H1 (cell line): Measurements from ENCODE around the gene DPYD. TPM values are rescaled to one million over a fixed set of nuclear protein-coding genes. Genes with fewer than 3 reads are reported as not detected.

Experiments used
- CTCF ChIA-PET: fragments of 300-600 bp; sonication (Branson Sonifier 250); formaldehyde crosslinking; loops from one replicate; lab custom pipeline; 2021; ENCODE audit not compliant: partially characterized antibody; lab: Charles Lee
- POLR2A ChIA-PET: fragments of 300-600 bp; sonication (Branson Sonifier 250); formaldehyde crosslinking; loops from one replicate; lab custom pipeline; 2021; ENCODE audit warnings: inconsistent platforms; ENCODE audit not compliant: partially characterized antibody; lab: Charles Lee
- DNase-seq, 2 experiments: peaks; one replicate each; pipeline versions ENCODE4 v3.0.0 to v3.0.0-alpha.2; 2010 to 2022; ENCODE audit warnings: low spot score in 2 of 2, low read depth in 1 of 2, mixed read lengths in 1 of 2
- FAIRE-seq: peaks from 2 replicates; lab custom pipeline; 2011; peaks lifted over from hg19 to GRCh38; lab: Jason Lieb, UNC
- H2AFZ ChIP-seq: 2 replicates; pipeline ENCODE4 v1.8.1; 2012; ENCODE audit warnings: low read length, inconsistent platforms
- H2AK5ac ChIP-seq: 2 replicates; pipeline ENCODE4 v1.6.1; 2013; ENCODE audit warnings: low read depth, low read length
- H2BK120ac ChIP-seq: replicated peaks from 2 replicates; pipeline ENCODE3; 2013; ENCODE audit warnings: low read depth, low read length, inconsistent platforms
- H2BK12ac ChIP-seq: 2 replicates; pipeline ENCODE4 v1.6.1; 2013; ENCODE audit warnings: low read depth, low read length
- H2BK15ac ChIP-seq: 2 replicates; pipeline ENCODE4 v1.6.1; 2013; ENCODE audit warnings: low read length
- H2BK20ac ChIP-seq: 2 replicates; pipeline ENCODE4 v1.6.1; 2013; ENCODE audit warnings: low read length
- H2BK5ac ChIP-seq: 2 replicates; pipeline ENCODE4 v1.6.1; 2013; ENCODE audit warnings: low read depth, low read length
- H3K14ac ChIP-seq: 2 replicates; pipeline ENCODE4 v1.6.1; 2013; ENCODE audit warnings: inconsistent platforms; ENCODE audit not compliant: insufficient read length
- H3K18ac ChIP-seq: 2 replicates; pipeline ENCODE4 v1.6.1; 2013; ENCODE audit warnings: low read length; ENCODE audit errors: extremely low read depth
- H3K23ac ChIP-seq: 2 replicates; pipeline ENCODE4 v1.6.1; 2013; ENCODE audit warnings: inconsistent platforms; ENCODE audit not compliant: insufficient read length
- H3K23me2 ChIP-seq: 2 replicates; pipeline ENCODE4 v1.6.1; 2013; ENCODE audit warnings: low read depth, low read length
- H3K27ac ChIP-seq: 2 replicates; pipeline ENCODE4 v1.6.1; 2011; ENCODE audit warnings: low read depth, low read length, inconsistent platforms
- H3K27me3 ChIP-seq, 4 experiments: replicated peaks in 1 of 4; 1 replicate in 1 of 4; 2 replicates in 3 of 4; pipeline versions ENCODE4 v1.6.1 to v1.8.1; 2011 to 2013; ENCODE audit warnings: low read length in 3 of 4, mild to moderate bottlenecking in 3 of 4, inconsistent platforms in 2 of 4, mixed read lengths in 2 of 4, moderate library complexity in 1 of 4; ENCODE audit not compliant: control insufficient read depth in 3 of 4, insufficient read depth in 3 of 4; ENCODE audit errors: extremely low read depth in 1 of 4
- H3K36me3 ChIP-seq, 4 experiments: 2 replicates each; pipeline versions ENCODE4 v1.6.1 to v1.8.1; 2011 to 2013; ENCODE audit warnings: mild to moderate bottlenecking in 4 of 4, low read length in 3 of 4, moderate library complexity in 2 of 4, control low read depth in 1 of 4, inconsistent platforms in 1 of 4; ENCODE audit not compliant: insufficient read depth in 4 of 4, control insufficient read depth in 2 of 4
- H3K4ac ChIP-seq: replicated peaks from 2 replicates; pipeline ENCODE3; 2013; ENCODE audit warnings: low read length, low read depth, mixed read lengths, inconsistent platforms; ENCODE audit not compliant: insufficient read length
- H3K4me1 ChIP-seq, 4 experiments: replicated peaks in 1 of 4; 1 replicate in 1 of 4; 2 replicates in 3 of 4; pipeline versions ENCODE4 v1.6.1 to v1.8.1; 2011 to 2013; ENCODE audit warnings: low read length in 3 of 4, inconsistent platforms in 2 of 4, mixed read lengths in 1 of 4; ENCODE audit not compliant: insufficient read depth in 4 of 4, control insufficient read depth in 3 of 4
- H3K4me2 ChIP-seq, 2 experiments: 2 replicates each; pipeline versions ENCODE4 v1.6.1 to v1.8.1; 2011 to 2013; ENCODE audit warnings: low read depth in 2 of 2, low read length in 2 of 2, control low read depth in 1 of 2, inconsistent platforms in 1 of 2, mild to moderate bottlenecking in 1 of 2; ENCODE audit not compliant: insufficient read depth in 1 of 2
- H3K4me3 ChIP-seq, 4 experiments: fragments of 200-600, 300-600 bp in 1 of 4; sonication (generic), shearing (Covaris generic), sonication (Bioruptor Twin) in 1 of 4; 2 replicates each; pipeline versions ENCODE4 v1.5.1 to v1.8.1; 2011 to 2016; ENCODE audit warnings: low read length in 4 of 4, low read depth in 3 of 4, control low read depth in 2 of 4, inconsistent platforms in 2 of 4, mild to moderate bottlenecking in 2 of 4, mixed read lengths in 1 of 4, moderate library complexity in 1 of 4; ENCODE audit not compliant: insufficient read depth in 2 of 4; ENCODE audit errors: extremely low read depth in 1 of 4
- H3K56ac ChIP-seq: replicated peaks from 2 replicates; pipeline ENCODE3; 2013; ENCODE audit warnings: low read depth, mild to moderate bottlenecking, mixed read lengths, low read length, inconsistent platforms; ENCODE audit not compliant: insufficient read length
- H3K79me1 ChIP-seq: 2 replicates; pipeline ENCODE4 v1.6.1; 2013; ENCODE audit warnings: low read depth, low read length, control low read depth
- H3K79me2 ChIP-seq, 2 experiments: 2 replicates each; pipeline versions ENCODE4 v1.6.1 to v1.8.1; 2012 to 2013; ENCODE audit warnings: low read length in 2 of 2, mild to moderate bottlenecking in 2 of 2, inconsistent platforms in 1 of 2; ENCODE audit not compliant: insufficient read depth in 2 of 2, control insufficient read depth in 1 of 2
- H3K9ac ChIP-seq, 4 experiments: replicated peaks in 1 of 4; 1 replicate in 1 of 4; 2 replicates in 3 of 4; pipeline versions ENCODE4 v1.6.1 to v1.8.1; 2011 to 2013; ENCODE audit warnings: low read depth in 3 of 4, low read length in 3 of 4, control low read depth in 2 of 4, mild to moderate bottlenecking in 2 of 4, moderate library complexity in 2 of 4, inconsistent platforms in 1 of 4; ENCODE audit errors: extremely low read depth in 1 of 4
- H3K9me3 ChIP-seq, 2 experiments: 2 replicates each; pipeline versions ENCODE4 v1.6.1 to v1.8.1; 2012 to 2013; ENCODE audit warnings: mild to moderate bottlenecking in 2 of 2, moderate library complexity in 2 of 2, control low read depth in 1 of 2, inconsistent platforms in 1 of 2, low read depth in 1 of 2, low read length in 1 of 2, mixed read lengths in 1 of 2; ENCODE audit not compliant: insufficient read depth in 2 of 2
- H4K20me1 ChIP-seq, 2 experiments: replicated peaks in 1 of 2; 2 replicates each; pipeline versions ENCODE3 to v1.8.1; 2011 to 2013; ENCODE audit warnings: inconsistent platforms in 2 of 2, low read length in 2 of 2, mild to moderate bottlenecking in 1 of 2; ENCODE audit not compliant: insufficient read depth in 2 of 2, control insufficient read depth in 1 of 2
- H4K5ac ChIP-seq: 2 replicates; pipeline ENCODE4 v1.6.1; 2013; ENCODE audit warnings: low read length, low read depth, mixed read lengths, inconsistent platforms; ENCODE audit not compliant: insufficient read length
- H4K8ac ChIP-seq: 2 replicates; pipeline ENCODE4 v1.8.0; 2013; ENCODE audit warnings: mild to moderate bottlenecking, moderate library complexity, low read length, inconsistent platforms; ENCODE audit not compliant: insufficient read depth; ENCODE audit errors: extremely low read depth
- H4K91ac ChIP-seq: replicated peaks from 2 replicates; pipeline ENCODE3; 2013; ENCODE audit warnings: low read length, mixed read lengths, inconsistent platforms; ENCODE audit not compliant: insufficient read length
- ASH2L ChIP-seq: fragments of 200-600, 300-600 bp; sonication (generic); IDR thresholded peaks from one replicate; pipeline ENCODE4 v1.7.1; 2017; ENCODE audit warnings: low read length
- E2F6 ChIP-seq: IDR thresholded peaks from 2 replicates; pipeline ENCODE4 v1.6.1; 2012; ENCODE audit warnings: inconsistent platforms
- EGR1 ChIP-seq: IDR thresholded peaks from 2 replicates; pipeline ENCODE4 v1.6.1; 2011; ENCODE audit warnings: low read depth, low read length, borderline replicate concordance
- FOSL1 ChIP-seq: IDR thresholded peaks from 2 replicates; pipeline ENCODE4 v1.6.1; 2011; ENCODE audit warnings: mild to moderate bottlenecking, low read depth, low read length, moderate library complexity; ENCODE audit not compliant: insufficient read depth
- KDM1A ChIP-seq: fragments of 200-600, 300-600 bp; sonication (generic); IDR thresholded peaks from 2 replicates; pipeline ENCODE4 v1.7.1; 2016; ENCODE audit warnings: mild to moderate bottlenecking, low read length, borderline replicate concordance
- KDM5A ChIP-seq: fragments of 200-600 bp; IDR thresholded peaks from 2 replicates; pipeline ENCODE4 v1.7.1; 2012; ENCODE audit warnings: mild to moderate bottlenecking, low read length, inconsistent platforms, mixed read lengths
- MAFK ChIP-seq: IDR thresholded peaks from 2 replicates; pipeline ENCODE4 v1.6.1; 2012; ENCODE audit warnings: low read depth, mild to moderate bottlenecking, improper control_type of control experiment, low read length
- NANOG ChIP-seq: IDR thresholded peaks from 2 replicates; pipeline ENCODE4 v1.6.1; 2011; ENCODE audit warnings: low read length, low read depth, mild to moderate bottlenecking, inconsistent platforms; ENCODE audit not compliant: insufficient read depth, poor library complexity, severe bottlenecking
- PHF8 ChIP-seq: fragments of 200-600 bp; sonication (generic); conservative IDR thresholded peaks from 2 replicates; pipeline ENCODE4 v1.7.1; 2012; ENCODE audit warnings: low read depth, mild to moderate bottlenecking, inconsistent platforms, low read length, moderate library complexity
- RBBP5 ChIP-seq: IDR thresholded peaks from 2 replicates; pipeline ENCODE4 v1.7.1; 2012; ENCODE audit warnings: low read depth, mild to moderate bottlenecking, inconsistent platforms, low read length, moderate library complexity, borderline replicate concordance
- SIX5 ChIP-seq: IDR thresholded peaks from 2 replicates; pipeline ENCODE4 v1.6.1; 2011; ENCODE audit warnings: mild to moderate bottlenecking, low read depth, low read length
- SP2 ChIP-seq: IDR thresholded peaks from 2 replicates; pipeline ENCODE4 v1.6.1; 2012; ENCODE audit warnings: mild to moderate bottlenecking, low read length, inconsistent platforms
- TCF12 ChIP-seq: IDR thresholded peaks from 2 replicates; pipeline ENCODE4 v1.6.1; 2011; ENCODE audit warnings: low read depth, mild to moderate bottlenecking, low read length
- WGBS, 2 experiments: shearing (Covaris generic) in 1 of 2; methylation state at CpG; one replicate each; pipeline versions ENCODE4 v1.1.6 to v1.1.7; 2013 to 2015; ENCODE audit warnings: low lambda C conversion rate in 2 of 2, mixed read lengths in 2 of 2, inconsistent platforms in 1 of 2, low coverage in 1 of 2, missing lambda C conversion rate in 1 of 2; ENCODE audit not compliant: insufficient replicate concordance in 2 of 2, insufficient coverage in 1 of 2, insufficient read length in 1 of 2; ENCODE audit errors: extremely low coverage in 1 of 2, missing lambda C conversion rate in 1 of 2; 5-methylcytosine and 5-hydroxymethylcytosine counted together
- polyA plus RNA-seq, 7 experiments: library from polyadenylated mRNA; depleted of rRNA in 3 of 7; stranded (reverse) in 5 of 7; unstranded in 2 of 7; fragments of >200 nt in 5 of 7; fragments of 200-250 nt in 2 of 7; gene quantifications; 1 replicate in 5 of 7; 2 replicates in 1 of 7; 4 replicates in 1 of 7; pipeline versions ENCODE4 v1.2.1 to v1.2.3, GENCODE V29; 2011 to 2013; ENCODE audit warnings: missing spikeins in 2 of 7, mixed read lengths in 2 of 7
- total RNA-seq: library from RNA; stranded (reverse); fragmentation: NEBNext Ultra II Directional; extraction: Animal tissue kit (Norgen Biotek cat#: 25700); gene quantifications from 2 replicates; pipeline ENCODE4 v1.2.1, GENCODE V29; 2021

Gene DPYD
- total and polyA plus RNA-seq, 2 of the 8 experiments (the other 6 are each of a cell fraction or from before 2014, with no cell fraction given) = 0.29 to 0.73 TPM

GRCh38 chr1:97919585-97920261, 1.1 kb downstream of the DPYD start:
- no peak overlapping the region for H3K9ac ChIP-seq
- H3K9me3 ChIP-seq = no peaks in the 10 kb centered on the region
- no peak overlapping the region for H2AFZ ChIP-seq
- WGBS, 2 experiments = 36% methylated on average over 6 of the region's 6 CpGs; no CpG with 5 or more reads in 1 of the 2 experiments
- peaks cover 8% of the 10 kb centered on the region; the same call in 1 of the 2 replicates for H3K23me2 ChIP-seq
- no peak overlapping the region for H2BK5ac ChIP-seq
- peak overlapping the region; percentile 84 to 95 for H3K4me2 ChIP-seq
- FAIRE-seq = no peak
- no peak overlapping the region for H2BK15ac ChIP-seq
- no peak overlapping the region for H3K4ac ChIP-seq
- peak overlapping the region in 1 of 4 experiments; percentile 78; a peak in 2 of 8 replicates for H3K4me3 ChIP-seq
- CTCF ChIA-PET = no interaction called here
- no peak overlapping the region for H2BK12ac ChIP-seq
- no peak for DNase-seq
- H2BK120ac ChIP-seq = no peak overlapping the region
- H4K5ac ChIP-seq = no peak overlapping the region
- no peak overlapping the region for H3K23ac ChIP-seq
- H4K20me1 ChIP-seq = no peaks in the 10 kb centered on the region
- no peak overlapping the region for H3K56ac ChIP-seq
- H3K4me1 ChIP-seq = no peaks in the 10 kb centered on the region
- H3K14ac ChIP-seq = no peak overlapping the region
- no peak overlapping the region for H2AK5ac ChIP-seq
- H4K8ac ChIP-seq = no peak overlapping the region
- H3K36me3 ChIP-seq = no peaks in the 10 kb centered on the region
- H2BK20ac ChIP-seq = no peak overlapping the region
- H3K18ac ChIP-seq = no peak overlapping the region
- POLR2A ChIA-PET = no interaction called here
- H3K27me3 ChIP-seq = peaks cover 0 to 2% (median 0%) of the 10 kb centered on the region in 4 experiments; a peak in 3 of 7 replicates
- no peaks in the 10 kb centered on the region for H3K79me1 ChIP-seq
- H4K91ac ChIP-seq = no peak overlapping the region
- no peaks in the 10 kb centered on the region for H3K79me2 ChIP-seq
- no peak overlapping the region for H3K27ac ChIP-seq
- TF ChIP-seq E2F6 (no peak), FOSL1 (no peak), ASH2L (no peak), EGR1 (no peak), PHF8 (no peak), KDM1A (no peak), SIX5 (no peak), SP2 (no peak), MAFK (no peak), NANOG (no peak), RBBP5 (no peak), TCF12 (no peak), KDM5A (no peak)
